Endothelial cell of umbilical vein (primary cell): ENCODE data around the gene TOP2A. TPM values are rescaled to one million over a fixed set of nuclear protein-coding genes. Genes with fewer than 3 reads are reported as not detected.

Experiments used
- BruUV-seq: library from RNA; stranded (reverse); fragments of 400-500 nt; replicated peaks from 2 replicates; lab custom pipeline; 2021; lab: Mats Ljungman, UMichigan
- CTCF ChIA-PET: fragments of 300-600, 350-600 bp; sonication (Branson Sonifier 250); formaldehyde crosslinking; loops from one replicate; lab custom pipeline; 2021; ENCODE audit warnings: antibody characterized with exemption, inconsistent platforms; lab: Charles Lee
- POLR2A ChIA-PET: fragments of 300-600, 350-600 bp; sonication (Branson Sonifier 250); formaldehyde crosslinking; loops from one replicate; lab custom pipeline; 2021; ENCODE audit warnings: antibody characterized with exemption, inconsistent platforms; lab: Charles Lee
- DNase-seq: peaks from one replicate; pipeline ENCODE4 v3.0.0-alpha.2; 2011; ENCODE audit warnings: low read depth, low spot score
- FAIRE-seq: peaks from 2 replicates; lab custom pipeline; 2011; peaks lifted over from hg19 to GRCh38; lab: Jason Lieb, UNC
- H2AFZ ChIP-seq: 2 replicates; pipeline ENCODE4 v1.6.0; 2012; ENCODE audit warnings: low read depth, low read length, control low read depth, inconsistent platforms
- H3K27ac ChIP-seq: 2 replicates; pipeline ENCODE4 v1.5.1; 2011; ENCODE audit warnings: low read depth, mild to moderate bottlenecking, control low read depth, low read length, moderate library complexity; ENCODE audit not compliant: insufficient read depth
- H3K27me3 ChIP-seq, 2 experiments: 2 replicates each; pipeline versions ENCODE4 v1.6.0 to v1.6.1; 2011; ENCODE audit warnings: low read length in 2 of 2, mixed read lengths in 1 of 2; ENCODE audit not compliant: control insufficient read depth in 2 of 2, insufficient read depth in 2 of 2
- H3K36me3 ChIP-seq, 2 experiments: 2 replicates in 1 of 2; 3 replicates in 1 of 2; pipeline ENCODE4 v1.5.1; 2011; ENCODE audit warnings: low read length in 2 of 2, mild to moderate bottlenecking in 1 of 2, moderate library complexity in 1 of 2; ENCODE audit not compliant: control insufficient read depth in 2 of 2, insufficient read depth in 2 of 2; ENCODE audit errors: extremely low read depth in 1 of 2
- H3K4me1 ChIP-seq: 3 replicates; pipeline ENCODE4 v1.5.1; 2011; ENCODE audit warnings: mild to moderate bottlenecking, low read length; ENCODE audit not compliant: control insufficient read depth, insufficient read depth; ENCODE audit errors: extremely low read depth
- H3K4me2 ChIP-seq: 2 replicates; pipeline ENCODE4 v1.6.1; 2011; ENCODE audit warnings: low read length, control low read depth, mixed read lengths; ENCODE audit not compliant: insufficient read depth
- H3K4me3 ChIP-seq, 3 experiments: fragments of 200-600 bp in 1 of 3; sonication (generic), shearing (Covaris generic) in 1 of 3; replicated peaks in 1 of 3; 2 replicates each; pipeline ENCODE4 v1.5.1; 2011 to 2016; ENCODE audit warnings: control low read depth in 3 of 3, low read length in 3 of 3, mild to moderate bottlenecking in 2 of 3, inconsistent platforms in 1 of 3, low read depth in 1 of 3, moderate library complexity in 1 of 3; ENCODE audit not compliant: insufficient read depth in 1 of 3
- H3K79me2 ChIP-seq: 2 replicates; pipeline ENCODE4 v1.6.0; 2012; ENCODE audit warnings: low read length, inconsistent platforms; ENCODE audit not compliant: control insufficient read depth, insufficient read depth
- H3K9ac ChIP-seq: replicated peaks from 2 replicates; pipeline ENCODE3; 2011; ENCODE audit warnings: low read length, control low read depth; ENCODE audit not compliant: insufficient read depth; ENCODE audit errors: extremely low read depth
- H3K9me1 ChIP-seq: replicated peaks from 3 replicates; pipeline ENCODE4 v1.6.0; 2011; ENCODE audit warnings: mild to moderate bottlenecking, low read length; ENCODE audit not compliant: control insufficient read depth, insufficient read depth; ENCODE audit errors: extremely low read depth
- H3K9me3 ChIP-seq: replicated peaks from 2 replicates; pipeline ENCODE4 v1.5.1; 2012; ENCODE audit warnings: low read length, inconsistent platforms; ENCODE audit not compliant: control insufficient read depth, insufficient read depth
- H4K20me1 ChIP-seq: replicated peaks from 2 replicates; pipeline ENCODE3; 2011; ENCODE audit warnings: mild to moderate bottlenecking, low read length; ENCODE audit not compliant: control insufficient read depth, insufficient read depth; ENCODE audit errors: extremely low read depth
- EZH2 ChIP-seq: IDR thresholded peaks from 2 replicates; pipeline ENCODE4 v1.6.1; 2012; ENCODE audit warnings: borderline replicate concordance, low read depth, mild to moderate bottlenecking, moderate library complexity, low read length, inconsistent platforms; ENCODE audit not compliant: severe bottlenecking
- FOS ChIP-seq: IDR thresholded peaks from 2 replicates; pipeline ENCODE4 v1.6.1; 2011; ENCODE audit warnings: mild to moderate bottlenecking, low read length, moderate library complexity, borderline replicate concordance; ENCODE audit not compliant: insufficient read depth
- GATA2 ChIP-seq: IDR thresholded peaks from 2 replicates; pipeline ENCODE4 v1.7.0; 2011; ENCODE audit warnings: low read depth, mild to moderate bottlenecking, moderate library complexity, mixed read lengths, low read length; ENCODE audit not compliant: insufficient read length, insufficient read depth
- JUN ChIP-seq: IDR thresholded peaks from 2 replicates; pipeline ENCODE4 v1.6.1; 2011; ENCODE audit warnings: borderline replicate concordance, low read depth; ENCODE audit not compliant: insufficient read length, insufficient read depth
- MYC ChIP-seq: IDR thresholded peaks from one replicate; pipeline ENCODE4 v1.6.1; 2011; ENCODE audit warnings: mild to moderate bottlenecking, low read depth, low read length
- POLR2A ChIP-seq: IDR thresholded peaks from 2 replicates; pipeline ENCODE4 v1.6.1; 2012; ENCODE audit warnings: low read depth, mild to moderate bottlenecking, control low read depth, low read length
- POLR2AphosphoS5 ChIP-seq: IDR thresholded peaks from 2 replicates; pipeline ENCODE4 v1.6.1; 2012; ENCODE audit warnings: low read depth, mild to moderate bottlenecking, control low read depth, low read length, moderate library complexity; ENCODE audit not compliant: insufficient read depth
- dilution Hi-C: fragments of 300-500 bp; cut with MboI; formaldehyde crosslinking; loops from one replicate; pipeline ENCODE4 v1.15.0; 2019; ENCODE audit warnings: low sequenced_read_pairs; ENCODE audit not compliant: extremely low pct_ligation_motif_present
- intact Hi-C: fragments of 100-400 bp; cut with micrococcal nuclease; formaldehyde crosslinking; loops from one replicate; pipeline ENCODE4 v1.10.0; 2022
- polyA plus RNA-seq, 4 experiments: library from polyadenylated mRNA; depleted of rRNA in 3 of 4; stranded (reverse) in 3 of 4; unstranded in 1 of 4; fragments of >200 nt; gene quantifications; 2 replicates each; pipeline versions ENCODE4 v1.2.1 to v1.2.3, GENCODE V29; 2011 to 2012; ENCODE audit warnings: missing spikeins in 1 of 4
- total RNA-seq: library from RNA; stranded (reverse); gene quantifications from 2 replicates; pipeline ENCODE4 v1.2.3, GENCODE V29; 2021
- TF ChIP-seq, protein P1 (sequence below), 2 donors: IDR thresholded peaks; 1 replicate in 1 of 2; 2 replicates in 1 of 2; pipeline ENCODE4 v1.5.1; 2011; ENCODE audit warnings: low read length in 2 of 2, mild to moderate bottlenecking in 2 of 2, moderate library complexity in 2 of 2, control low read depth in 1 of 2, inconsistent platforms in 1 of 2, low read depth in 1 of 2; ENCODE audit not compliant: insufficient read depth in 1 of 2; ENCODE audit errors: extremely low read depth in 1 of 2
- TF ChIP-seq, protein P2 (sequence below): IDR thresholded peaks from 2 replicates; pipeline ENCODE4 v1.6.1; 2011; ENCODE audit not compliant: insufficient read depth, insufficient read length

Gene TOP2A
- total and polyA plus RNA-seq, 2 donors (not counting 3 experiments of a cell fraction or from before 2014, with no cell fraction given) = 31.3 to 160 TPM

DNA sequence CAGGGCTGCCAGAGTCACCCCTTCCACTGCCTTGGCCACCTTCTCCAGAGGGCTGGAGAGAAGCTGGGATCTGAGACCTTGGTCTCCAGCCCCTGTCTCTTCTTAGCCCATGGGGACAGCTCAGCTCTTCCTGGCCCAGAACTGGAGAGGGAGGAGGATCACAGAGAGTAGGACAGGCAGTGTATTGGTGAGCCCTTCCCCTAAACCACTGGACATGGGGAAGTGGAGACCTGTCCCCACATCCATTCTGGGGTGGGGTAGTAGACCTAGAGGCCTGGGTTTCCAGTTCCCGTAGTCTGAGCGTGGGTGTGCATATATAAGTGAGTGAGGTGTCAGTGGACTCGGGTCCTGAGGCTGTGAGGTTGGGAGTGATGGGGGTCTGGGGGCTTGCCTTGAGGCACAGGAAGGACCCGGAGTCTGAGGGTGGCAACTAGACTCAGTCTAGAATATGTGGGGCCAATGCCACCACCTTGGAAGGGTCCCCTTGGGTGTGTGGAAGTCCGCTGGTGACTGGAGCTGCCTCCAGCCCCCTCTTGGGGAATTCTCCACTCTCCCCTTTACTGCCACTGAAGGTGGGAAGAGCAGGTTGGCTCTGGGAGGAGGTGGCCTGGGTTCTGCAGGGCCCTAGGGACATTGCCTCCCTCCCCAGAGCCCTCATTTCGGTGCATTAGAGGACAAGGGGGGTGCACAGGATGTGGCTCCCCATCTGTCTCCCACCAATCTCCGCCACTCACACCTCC lies 73.1 kb downstream of the TOP2A start:
- H2AFZ ChIP-seq = no peak overlapping the region
- dilution Hi-C loops (no loop called here), intact Hi-C loops (loop anchor here (5.0 kb wide), 1 partner anchor 127 kb away; the partner anchor contains the start of gene WIPF2)
- POLR2A ChIA-PET = interaction anchor here (1.3 to 1.8 kb wide), 2 partner anchors 25 to 28 kb away, joined by 3 to 6 read pairs; no protein-coding TSS in a partner anchor
- no peaks in the 10 kb centered on the region for H3K27me3 ChIP-seq
- H3K9ac ChIP-seq = peak overlapping the region; percentile 89
- no peak for TF ChIP-seq POLR2AphosphoS5
- peak; percentile 35 for TF ChIP-seq POLR2A
- DNase-seq (peak; percentile 43), FAIRE-seq (no peak)
- peak overlapping the region; percentile 77 for H3K27ac ChIP-seq
- H3K36me3 ChIP-seq = peaks cover 0 to 9% of the 10 kb centered on the region in 2 experiments
- no TSS peak for BruUV-seq
- H3K4me2 ChIP-seq = peak overlapping the region; percentile 62
- no peaks in the 10 kb centered on the region for H4K20me1 ChIP-seq
- H3K4me3 ChIP-seq = peak overlapping the region in 2 of 3 experiments; percentile 69 to 85
- H3K9me3 ChIP-seq = no peaks in the 10 kb centered on the region
- peaks cover 67% of the 10 kb centered on the region for H3K4me1 ChIP-seq
- no peaks in the 10 kb centered on the region for H3K9me1 ChIP-seq
- CTCF ChIA-PET = interaction anchor here (0.8 to 10.6 kb wide), 11 partner anchors 10 to 189 kb away, joined by 3 to 109 read pairs (median 6); no protein-coding TSS in a partner anchor
- H3K79me2 ChIP-seq = peaks cover 70% of the 10 kb centered on the region

DNA sequence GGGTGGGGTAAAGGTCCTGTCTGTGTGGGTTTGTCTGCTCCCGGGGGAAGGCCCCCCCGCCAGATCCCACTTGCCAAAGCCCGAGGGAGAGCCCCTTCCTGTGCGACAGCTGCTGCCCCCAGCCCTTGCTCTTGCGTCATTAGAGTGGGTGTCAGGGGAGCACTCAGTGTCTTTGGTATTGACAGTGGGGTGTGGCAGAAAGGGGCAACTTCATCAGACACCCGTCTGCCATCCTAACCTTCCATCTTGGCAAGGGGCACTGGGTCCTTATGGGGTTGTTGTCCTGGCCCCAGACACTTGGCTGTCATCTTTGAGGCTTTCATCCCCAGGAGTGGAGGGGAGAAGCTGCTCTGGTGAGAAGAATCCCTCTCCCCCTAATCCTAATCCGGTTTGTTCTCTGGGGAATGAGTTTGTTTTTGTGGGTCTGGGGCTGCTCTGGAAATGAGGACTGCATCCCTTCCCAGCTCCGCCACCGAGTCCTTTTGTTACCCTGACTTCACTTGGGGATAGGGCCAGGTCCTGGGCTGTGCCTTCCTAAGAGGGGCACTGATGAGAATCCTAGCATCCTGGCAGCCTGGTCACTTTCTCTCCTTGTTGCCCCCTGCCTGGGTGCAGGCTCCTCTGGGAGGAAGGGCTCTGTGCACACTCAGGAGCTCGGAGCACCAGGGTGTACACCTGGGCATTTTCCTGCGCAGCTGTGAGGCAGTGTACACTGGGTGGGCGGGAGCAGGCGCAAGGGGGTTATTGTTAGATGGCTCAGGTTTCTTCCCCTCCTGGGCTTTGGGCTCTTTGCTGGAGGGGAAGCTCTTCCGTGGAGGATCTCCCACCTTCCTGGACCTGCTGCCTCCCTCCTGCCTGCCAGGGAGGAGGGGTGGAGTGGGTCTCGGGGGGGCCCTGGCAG lies 74.2 kb downstream of the TOP2A start:
- H4K20me1 ChIP-seq = no peaks in the 10 kb centered on the region
- TSS peak; percentile 37 for BruUV-seq
- POLR2A ChIA-PET = interaction anchor here (1.8 kb wide), 1 partner anchor 27 kb away, joined by 6 read pairs; no protein-coding TSS in a partner anchor

More for the DNA sequence above, 74.2 kb downstream of the TOP2A start:
- Histone ChIP-seq H3K4me1 (peaks cover 56% of the 10 kb centered on the region), H3K9me3 (no peaks in the 10 kb centered on the region), H3K9me1 (no peaks in the 10 kb centered on the region), H3K4me2 (peak overlapping the region; percentile 62), H2AFZ (no peak overlapping the region), H3K27me3 (no peaks in the 10 kb centered on the region), H3K79me2 (peaks cover 62% of the 10 kb centered on the region), H3K4me3 (peak overlapping the region; percentile 69 to 85 (median 76)), H3K36me3 (peaks cover 0 to 1% of the 10 kb centered on the region in 2 experiments), H3K27ac (peak overlapping the region; percentile 77), H3K9ac (peak overlapping the region; percentile 89)
- intact Hi-C loops = loop anchor here (1.0 kb wide), 2 partner anchors 25 to 40 kb away; no protein-coding TSS in a partner anchor
- DNase-seq = no peak
- peak; percentile 64 for FAIRE-seq
- TF ChIP-seq FOS (no peak), POLR2AphosphoS5 (no peak), POLR2A (no peak), JUN (no peak), EZH2 (no peak), MYC (no peak), GATA2 (no peak)
- TF ChIP-seq, protein P1, sequence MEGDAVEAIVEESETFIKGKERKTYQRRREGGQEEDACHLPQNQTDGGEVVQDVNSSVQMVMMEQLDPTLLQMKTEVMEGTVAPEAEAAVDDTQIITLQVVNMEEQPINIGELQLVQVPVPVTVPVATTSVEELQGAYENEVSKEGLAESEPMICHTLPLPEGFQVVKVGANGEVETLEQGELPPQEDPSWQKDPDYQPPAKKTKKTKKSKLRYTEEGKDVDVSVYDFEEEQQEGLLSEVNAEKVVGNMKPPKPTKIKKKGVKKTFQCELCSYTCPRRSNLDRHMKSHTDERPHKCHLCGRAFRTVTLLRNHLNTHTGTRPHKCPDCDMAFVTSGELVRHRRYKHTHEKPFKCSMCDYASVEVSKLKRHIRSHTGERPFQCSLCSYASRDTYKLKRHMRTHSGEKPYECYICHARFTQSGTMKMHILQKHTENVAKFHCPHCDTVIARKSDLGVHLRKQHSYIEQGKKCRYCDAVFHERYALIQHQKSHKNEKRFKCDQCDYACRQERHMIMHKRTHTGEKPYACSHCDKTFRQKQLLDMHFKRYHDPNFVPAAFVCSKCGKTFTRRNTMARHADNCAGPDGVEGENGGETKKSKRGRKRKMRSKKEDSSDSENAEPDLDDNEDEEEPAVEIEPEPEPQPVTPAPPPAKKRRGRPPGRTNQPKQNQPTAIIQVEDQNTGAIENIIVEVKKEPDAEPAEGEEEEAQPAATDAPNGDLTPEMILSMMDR (IDR thresholded peaks at IDR 0.05; ENCODE audit: extremely low read depth in 1 of 2, insufficient read depth in 1 of 2, low read depth in 1 of 2, low read length in 2 of 2) = no peak
- TF ChIP-seq, protein P2, sequence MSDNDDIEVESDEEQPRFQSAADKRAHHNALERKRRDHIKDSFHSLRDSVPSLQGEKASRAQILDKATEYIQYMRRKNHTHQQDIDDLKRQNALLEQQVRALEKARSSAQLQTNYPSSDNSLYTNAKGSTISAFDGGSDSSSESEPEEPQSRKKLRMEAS = no peak
- CTCF ChIA-PET = interaction anchor here (0.6 to 10.6 kb wide), 10 partner anchors 11 to 190 kb away, joined by 3 to 109 read pairs (median 4); no protein-coding TSS in a partner anchor
- dilution Hi-C loops = no loop called here
